Activated T-cell treated with anti-CD3 and anti-CD28 coated beads for 1 hour (primary cell): ENCODE results near the gene PILRA.
"Not testable (repeated sequence)": the region's sequence is repeated elsewhere in the genome, so short reads cannot be mapped to it uniquely, and the experiment has no call there.

Experiments used
- DNase-seq: peaks from one replicate; pipeline ENCODE4 v3.0.0-alpha.2; 2020; ENCODE audit warnings: low read depth

The PILRA gene

DNA sequence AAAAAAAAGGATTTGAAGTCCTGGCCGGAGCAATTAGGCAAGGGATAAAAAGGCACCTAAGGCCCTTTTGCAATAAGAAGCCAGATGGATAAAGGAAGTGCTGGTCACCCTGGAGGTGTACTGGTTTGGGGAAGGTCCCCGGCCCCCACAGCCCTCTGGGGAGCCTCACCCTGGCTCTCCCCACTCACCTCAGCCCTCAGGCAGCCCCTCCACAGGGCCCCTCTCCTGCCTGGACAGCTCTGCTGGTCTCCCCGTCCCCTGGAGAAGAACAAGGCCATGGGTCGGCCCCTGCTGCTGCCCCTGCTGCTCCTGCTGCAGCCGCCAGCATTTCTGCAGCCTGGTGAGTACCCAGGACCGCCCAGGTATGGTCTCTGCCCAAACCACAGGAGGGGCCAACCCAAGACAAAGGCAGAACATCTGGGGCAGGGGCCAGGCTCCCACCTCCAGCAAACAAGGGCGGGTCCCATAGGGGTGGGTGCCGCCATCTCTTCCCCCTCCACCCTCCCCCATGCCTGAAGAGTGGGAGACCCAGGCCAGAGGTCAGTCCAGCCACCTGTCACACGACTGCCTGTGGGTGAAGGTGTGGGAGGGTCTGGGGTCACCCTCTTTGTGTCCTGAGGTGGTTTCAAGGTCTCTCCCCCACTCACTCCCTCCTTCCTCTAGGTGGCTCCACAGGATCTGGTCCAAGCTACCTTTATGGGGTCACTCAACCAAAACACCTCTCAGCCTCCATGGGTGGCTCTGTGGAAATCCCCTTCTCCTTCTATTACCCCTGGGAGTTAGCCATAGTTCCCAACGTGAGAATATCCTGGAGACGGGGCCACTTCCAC, 15.0 kb upstream of the PILRA start, which contains the start of gene PILRB:
Gene PILRB, plus strand, starts transcription at position 91 of the 830 bp plus-strand sequence. Its CDS starts 186 bp downstream, at position 277.
- DNase-seq: no peak

DNA sequence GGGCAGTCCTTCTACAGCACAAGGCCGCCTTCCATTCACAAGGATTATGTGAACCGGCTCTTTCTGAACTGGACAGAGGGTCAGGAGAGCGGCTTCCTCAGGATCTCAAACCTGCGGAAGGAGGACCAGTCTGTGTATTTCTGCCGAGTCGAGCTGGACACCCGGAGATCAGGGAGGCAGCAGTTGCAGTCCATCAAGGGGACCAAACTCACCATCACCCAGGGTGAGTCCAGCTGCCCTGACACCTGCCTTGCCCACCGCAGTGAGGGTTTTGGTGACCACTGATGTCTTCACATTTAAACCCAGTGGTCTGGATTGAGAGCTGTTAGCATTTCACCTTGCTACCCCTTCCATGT, 14.5 kb upstream of the PILRA start:
- DNase-seq: no peak

DNA sequence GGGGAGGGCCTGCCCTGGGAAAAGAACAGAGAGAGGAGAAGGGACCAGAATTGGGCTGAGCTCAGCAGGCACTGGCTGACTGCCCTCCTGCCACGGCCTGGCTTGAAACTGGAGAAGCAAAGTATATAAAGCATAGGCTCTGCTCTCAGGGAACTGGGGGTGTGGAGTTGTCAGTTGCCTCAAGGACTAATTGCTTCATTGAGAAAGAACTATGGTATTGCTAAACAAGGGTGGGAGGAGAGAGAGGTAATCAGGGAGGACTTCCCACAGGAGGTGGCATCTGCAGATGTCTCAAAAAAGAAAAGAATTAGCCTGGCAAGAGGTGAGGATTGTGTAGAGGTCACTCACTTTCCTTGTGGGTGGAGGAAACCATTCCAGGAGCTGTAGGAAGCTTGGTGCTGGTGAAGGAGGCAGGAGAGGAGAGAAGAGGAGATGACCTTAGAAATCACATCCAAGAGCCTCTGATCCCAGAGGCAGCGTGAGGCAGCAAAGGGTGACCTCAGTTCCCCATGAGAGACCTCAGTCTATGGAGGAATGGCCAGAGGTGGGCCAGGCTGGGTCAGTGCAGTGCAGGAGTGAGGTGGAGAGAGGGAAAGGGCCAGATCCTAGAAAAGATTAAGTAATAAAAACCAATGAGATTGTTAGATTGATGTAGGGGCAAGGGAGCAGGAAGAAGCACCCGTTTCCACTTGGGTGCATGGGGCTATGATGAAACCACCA, 13.0 kb upstream of the PILRA start:
- no peak for DNase-seq

DNA sequence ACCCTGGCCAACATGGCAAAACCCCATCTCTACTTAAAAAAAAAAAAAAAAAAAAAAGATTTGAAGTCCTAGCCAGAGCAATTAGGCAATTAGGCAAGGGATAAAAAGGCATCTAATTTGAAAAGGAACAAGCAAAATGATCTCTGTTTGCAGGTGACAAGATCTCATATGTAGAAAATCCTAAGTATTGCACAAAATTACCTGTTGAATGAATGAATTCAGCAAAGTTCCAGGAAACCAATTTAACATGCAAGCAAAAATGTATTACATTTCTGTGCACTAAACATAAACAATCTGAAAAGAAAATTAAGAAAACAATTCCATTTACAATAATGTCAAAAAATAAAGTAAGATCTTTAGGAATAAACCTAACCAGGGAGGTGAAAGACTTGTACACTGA, 10.2 kb upstream of the PILRA start:
- no peak for DNase-seq

DNA sequence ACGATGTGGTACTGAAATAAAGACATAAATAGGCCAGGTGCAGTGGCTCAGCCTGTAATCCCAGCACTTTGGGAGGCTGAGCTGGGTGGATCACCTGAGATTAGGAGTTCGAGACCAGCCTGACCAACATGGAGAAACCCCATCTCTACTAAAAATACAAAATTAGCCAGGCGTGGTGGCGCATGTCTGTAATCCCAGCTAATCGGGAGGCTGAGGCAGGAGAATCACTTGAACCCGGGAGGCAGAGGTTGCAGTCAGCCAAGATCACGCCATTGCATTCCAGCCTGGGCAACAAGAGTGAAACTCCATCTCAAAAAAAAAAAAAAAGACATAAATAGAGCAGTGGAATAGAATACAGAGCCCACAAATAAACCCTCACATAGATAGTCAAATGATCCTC, 9.5 kb upstream of the PILRA start:
- DNase-seq: not testable (repeated sequence)

DNA sequence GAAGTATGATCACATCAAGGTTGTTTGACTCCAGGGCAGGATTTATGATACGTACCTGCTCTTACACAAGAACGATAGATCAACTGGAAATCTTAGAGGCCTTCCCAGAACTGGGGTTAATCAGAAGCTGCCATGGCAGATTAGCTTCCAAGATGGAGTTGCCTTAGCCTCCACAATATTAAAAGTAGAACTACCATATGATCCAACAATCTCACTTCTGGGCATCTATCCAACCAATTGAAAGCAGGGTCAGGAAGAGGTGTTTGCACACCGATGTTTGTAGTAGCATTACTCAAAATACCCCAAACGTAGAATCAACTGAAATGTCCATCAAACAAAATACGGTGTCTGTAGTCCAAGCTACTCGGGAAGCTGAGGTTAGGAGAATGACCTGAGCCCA, 8.8 kb upstream of the PILRA start:
- no peak for DNase-seq

DNA sequence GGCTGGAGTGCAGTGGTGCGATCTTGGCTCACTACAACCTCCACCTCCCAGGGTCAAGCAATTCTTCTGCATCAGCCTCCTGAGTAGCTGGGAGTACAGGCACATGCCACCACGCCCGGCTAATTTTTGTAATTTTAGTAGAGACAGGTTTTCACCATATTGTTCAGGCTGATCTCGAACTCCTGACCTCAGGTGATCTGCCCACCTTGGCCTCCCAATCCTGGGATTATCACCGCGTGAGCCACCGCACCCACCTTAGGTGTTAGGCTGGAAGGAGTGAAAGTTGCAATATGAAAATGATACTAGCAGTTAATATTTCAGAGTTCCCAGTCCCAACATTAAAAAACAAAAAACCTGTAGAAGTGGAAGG, 7.3 kb upstream of the PILRA start:
- not testable (repeated sequence) for DNase-seq

DNA sequence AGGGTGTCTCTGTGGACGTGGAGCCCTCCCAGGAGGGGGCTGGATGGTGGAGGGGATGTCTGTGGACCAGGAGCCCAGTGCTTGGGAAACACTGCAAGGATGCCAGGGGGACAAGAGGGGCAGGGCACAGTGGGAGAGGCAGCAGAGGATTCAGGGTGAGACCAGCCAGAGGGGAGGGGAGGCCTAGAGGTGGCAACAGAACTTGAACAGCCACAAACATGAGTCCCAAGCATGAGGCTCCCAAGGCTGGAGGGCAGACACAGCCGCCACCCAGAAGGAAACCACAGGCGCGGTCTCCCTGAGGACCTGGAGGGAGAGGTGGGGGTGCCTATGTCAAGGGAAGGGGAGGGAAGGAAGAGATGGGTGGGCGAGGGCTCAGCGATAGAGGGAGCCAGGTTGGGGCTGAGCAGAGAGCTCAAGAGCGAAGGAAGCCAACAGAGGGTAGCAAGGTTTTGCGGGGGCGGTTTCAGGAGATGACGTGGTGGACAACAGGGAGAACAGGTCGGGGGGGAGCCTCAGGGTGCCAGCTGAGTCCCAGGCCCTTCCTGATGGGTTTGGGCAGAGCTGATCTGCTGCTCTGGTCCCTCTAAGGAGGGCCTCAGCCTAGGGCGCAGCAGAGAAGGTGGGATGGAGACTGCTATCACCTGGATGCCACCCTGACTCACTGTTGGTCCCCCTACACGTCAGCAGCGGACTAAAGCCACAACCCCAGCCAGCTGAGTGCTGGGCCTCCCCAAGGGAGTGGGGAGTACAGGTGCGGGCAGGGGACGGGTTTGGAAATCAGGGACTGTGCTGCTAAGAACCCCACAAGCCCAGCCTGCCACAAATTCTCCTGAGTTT, 6.7 kb upstream of the PILRA start:
- no peak for DNase-seq

DNA sequence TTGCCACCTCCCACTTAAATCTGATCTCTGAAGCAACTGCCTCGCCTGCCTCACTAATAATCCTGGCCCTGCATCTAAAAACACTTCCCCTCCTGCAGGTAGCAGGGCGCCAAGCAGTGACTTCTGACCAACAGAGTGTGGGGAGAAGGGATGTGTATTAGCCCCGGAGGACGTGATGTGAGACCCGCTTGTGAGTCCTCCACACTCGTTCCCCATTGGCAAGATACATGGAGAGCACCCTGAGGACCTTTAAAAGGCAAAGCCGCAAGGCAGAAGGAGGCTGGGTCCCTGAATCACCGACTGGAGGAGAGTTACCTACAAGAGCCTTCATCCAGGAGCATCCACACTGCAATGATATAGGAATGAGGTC, 6.1 kb upstream of the PILRA start:
- DNase-seq: no peak

DNA sequence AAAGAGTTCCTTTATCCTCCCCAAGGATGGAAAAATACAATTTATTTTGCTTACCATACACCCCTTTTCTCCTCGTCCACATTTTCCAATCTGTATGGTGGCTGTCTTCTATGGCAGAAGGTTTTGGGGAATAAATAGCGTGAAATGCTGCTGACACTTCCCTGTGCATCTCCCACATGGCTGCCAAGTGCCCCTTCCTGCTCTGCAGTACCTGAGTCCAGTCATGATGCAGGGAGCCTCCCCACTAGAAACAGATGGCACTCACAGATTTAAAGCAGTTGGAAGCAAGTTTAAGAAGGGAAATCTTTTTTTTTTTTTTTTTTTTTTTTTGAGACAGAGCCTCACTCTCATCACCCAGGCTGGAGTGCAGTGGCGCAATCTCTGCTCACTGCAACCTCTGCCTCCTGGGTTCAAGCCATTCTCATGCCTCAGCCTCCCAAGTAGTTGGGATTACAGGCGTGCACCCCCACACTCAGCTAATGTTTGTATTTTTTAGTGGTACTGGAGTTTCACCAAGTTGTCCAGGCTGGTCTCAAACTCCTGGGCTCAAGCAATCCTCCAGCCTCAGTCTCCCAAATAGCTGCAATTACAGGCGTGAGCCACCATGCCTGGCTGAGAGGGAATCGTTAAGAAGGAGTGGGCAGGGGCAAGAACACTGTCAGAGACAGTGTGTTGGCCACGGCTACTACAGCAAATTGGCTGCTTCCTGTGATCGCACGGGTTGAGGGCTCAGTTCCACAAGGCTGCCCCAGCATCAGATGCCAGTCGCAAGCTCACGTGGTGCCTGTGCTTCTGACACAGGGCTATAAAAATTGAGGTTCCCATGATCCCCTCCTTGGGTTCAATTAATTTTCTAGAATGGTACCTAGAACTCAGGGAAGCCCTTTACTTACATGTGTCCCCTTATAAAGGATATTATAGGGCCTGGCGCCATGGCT, 5.3 kb upstream of the PILRA start:
- DNase-seq: no peak

DNA sequence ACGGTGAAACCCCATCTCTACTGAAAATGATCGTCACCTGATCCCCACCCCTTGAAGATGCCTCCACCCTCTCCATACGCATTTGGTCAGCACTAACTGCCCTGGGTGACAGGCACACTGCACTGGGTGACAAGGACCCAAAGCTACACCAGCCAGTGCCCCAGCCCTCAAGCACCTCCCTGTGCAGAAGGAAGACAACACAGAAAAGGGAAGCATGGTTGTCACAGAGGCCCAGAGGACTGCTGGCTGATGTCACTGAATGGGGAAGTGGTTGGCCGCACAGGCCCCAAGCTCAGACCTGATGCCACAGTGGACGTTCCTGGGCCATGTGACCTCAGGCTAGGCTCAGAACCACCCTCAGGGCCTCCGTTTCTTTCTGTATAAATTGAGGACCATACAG, 4.2 kb upstream of the PILRA start:
- DNase-seq: no peak

DNA sequence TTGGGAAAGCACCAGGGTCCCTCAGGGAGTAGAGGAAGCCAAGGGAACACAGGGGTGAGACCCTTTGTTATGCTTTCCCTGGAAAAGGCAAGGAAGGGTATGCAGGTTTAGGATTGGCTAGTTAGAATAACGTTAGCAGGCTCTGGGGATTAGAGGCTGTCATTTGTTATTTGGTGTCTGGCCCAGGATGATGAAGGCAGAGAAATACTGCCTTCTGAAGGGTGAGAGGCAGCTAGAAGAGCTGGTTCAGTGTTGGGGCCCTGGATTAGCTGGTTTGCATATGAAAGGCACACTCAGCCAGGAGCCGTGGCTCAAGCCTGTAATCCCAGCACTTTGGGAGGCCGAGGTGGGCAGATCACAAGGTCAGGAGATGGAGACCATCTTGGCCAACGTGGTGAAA, 3.0 kb upstream of the PILRA start:
- DNase-seq: no peak

DNA sequence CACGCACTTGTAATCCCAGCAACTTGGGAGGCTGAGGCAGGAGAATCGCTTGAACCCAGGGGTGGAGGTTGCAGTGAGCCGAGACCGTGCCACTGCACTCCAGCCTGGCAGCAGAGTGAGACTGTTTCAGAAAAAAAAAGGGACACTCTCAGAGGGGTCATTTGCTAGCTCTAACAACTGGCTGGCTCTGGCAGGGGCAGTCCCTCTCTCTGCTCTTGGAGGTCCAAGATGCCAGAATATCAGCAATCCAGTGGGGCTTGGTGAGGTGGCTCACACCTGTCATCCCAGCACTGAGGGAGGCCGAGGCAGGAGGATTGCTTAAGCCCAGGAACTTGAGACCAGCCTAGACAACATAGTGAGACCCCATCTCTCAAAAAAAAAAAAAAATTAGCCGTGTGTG, 2.5 kb upstream of the PILRA start:
- no peak for DNase-seq

DNA sequence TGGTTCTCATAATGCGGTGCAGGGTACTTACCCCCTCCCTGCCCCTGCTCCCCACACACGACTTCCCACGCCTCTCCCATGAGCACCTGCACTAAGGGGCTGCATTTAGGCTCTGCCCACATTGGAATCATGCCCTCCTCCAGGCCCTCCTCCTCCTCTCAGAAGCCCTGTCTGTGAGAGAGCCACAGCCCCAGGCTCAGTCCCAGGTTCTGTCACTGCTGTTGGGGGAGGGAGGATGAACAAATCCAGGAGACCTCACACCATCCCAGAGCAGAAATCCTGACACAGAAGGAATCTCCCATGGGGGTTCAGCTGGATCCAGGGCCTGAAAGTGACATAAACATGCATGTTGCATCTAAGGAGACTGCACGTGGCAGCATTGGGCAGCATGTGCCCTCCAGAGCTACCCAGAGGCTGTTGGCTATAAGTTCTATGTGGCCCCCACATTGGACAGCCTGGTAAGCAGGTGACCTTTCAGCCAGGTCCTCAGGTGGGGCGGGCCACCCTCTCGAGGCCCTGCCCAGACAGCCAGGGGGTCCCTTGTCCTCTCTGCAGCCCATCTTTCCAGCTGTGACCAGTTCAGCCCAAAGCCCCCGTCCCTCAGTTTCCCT, 1.6 kb upstream of the PILRA start:
- no peak for DNase-seq

DNA sequence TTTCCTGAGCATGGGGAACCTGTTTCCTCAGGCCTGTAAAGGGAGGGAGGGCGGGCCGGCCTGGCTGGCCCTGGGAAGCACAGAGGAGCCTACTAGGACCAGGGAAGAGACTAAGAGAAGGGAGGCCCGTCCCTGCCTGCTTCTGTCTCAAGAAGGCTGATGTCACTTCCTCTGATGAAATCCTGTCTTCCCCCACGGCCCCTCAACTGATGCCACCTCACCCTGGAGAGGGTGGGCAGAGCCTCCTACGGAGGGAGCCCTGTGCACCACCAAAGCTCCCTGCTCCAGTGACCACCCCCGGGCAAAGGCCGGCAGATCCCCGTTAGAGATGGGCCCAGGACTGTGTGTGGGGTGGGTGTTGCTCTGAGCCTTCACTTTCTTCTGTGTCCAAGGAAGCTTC, 1.0 kb upstream of the PILRA start:
- DNase-seq: no peak

DNA sequence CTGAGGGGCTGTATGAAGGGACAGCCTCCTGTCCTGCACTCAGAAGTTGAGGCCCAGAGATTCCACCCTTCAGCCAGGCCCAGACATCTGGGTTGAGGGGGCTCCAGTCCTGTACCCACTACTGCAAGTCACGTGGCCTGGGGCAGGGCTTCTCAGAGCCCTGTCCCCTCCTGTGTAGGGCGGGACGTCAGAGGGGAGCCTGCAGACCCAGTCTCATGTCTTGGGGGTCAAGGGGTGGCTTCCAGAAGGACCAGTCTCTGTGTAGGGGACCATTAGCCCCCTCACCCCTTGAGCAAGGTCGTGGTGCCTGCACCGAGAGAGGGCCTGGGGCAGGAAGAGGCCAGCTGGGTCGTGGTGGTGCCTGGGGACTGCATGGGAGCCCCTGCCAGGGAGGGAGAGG, 593 bp upstream of the PILRA start:
- DNase-seq: no peak

DNA sequence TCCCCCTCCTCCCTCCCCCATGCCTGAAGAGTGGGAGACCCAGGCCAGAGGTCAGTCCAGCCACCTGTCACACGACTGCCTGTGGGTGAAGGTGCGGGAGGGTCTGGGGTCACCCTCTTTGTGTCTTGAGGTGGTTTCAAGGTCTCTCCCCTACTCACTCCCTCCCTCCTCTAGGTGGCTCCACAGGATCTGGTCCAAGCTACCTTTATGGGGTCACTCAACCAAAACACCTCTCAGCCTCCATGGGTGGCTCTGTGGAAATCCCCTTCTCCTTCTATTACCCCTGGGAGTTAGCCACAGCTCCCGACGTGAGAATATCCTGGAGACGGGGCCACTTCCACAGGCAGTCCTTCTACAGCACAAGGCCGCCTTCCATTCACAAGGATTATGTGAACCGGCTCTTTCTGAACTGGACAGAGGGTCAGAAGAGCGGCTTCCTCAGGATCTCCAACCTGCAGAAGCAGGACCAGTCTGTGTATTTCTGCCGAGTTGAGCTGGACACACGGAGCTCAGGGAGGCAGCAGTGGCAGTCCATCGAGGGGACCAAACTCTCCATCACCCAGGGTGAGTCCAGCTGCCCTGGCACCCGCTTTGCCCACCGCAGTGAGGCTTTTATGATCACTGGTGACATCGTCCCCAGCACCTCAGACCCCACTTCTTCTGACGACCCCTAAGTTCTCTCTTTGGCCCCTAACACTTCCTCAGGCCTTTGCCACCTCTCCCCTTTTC, 747 bp downstream of the PILRA start:
- not testable (repeated sequence) for DNase-seq

DNA sequence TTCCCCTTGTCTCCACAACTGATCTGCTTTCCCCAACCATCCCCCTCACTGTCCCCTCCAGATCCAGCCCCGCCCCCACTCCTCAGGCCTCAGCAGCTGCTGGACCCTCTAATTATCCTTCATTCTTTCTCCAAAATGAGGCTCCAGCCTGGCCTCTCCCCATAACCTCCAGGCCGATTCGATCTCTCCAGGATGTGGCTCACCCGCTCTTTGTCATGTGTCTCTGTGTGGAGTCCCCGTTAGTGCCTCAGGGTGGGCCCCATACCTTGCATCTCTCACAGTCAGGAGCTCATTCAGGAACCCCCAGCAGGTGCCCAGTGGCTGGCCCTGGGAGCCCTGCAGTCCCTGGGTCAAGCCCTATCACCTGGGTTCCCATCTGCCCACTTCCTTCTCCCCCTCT, 1.3 kb downstream of the PILRA start:
- no peak for DNase-seq

DNA sequence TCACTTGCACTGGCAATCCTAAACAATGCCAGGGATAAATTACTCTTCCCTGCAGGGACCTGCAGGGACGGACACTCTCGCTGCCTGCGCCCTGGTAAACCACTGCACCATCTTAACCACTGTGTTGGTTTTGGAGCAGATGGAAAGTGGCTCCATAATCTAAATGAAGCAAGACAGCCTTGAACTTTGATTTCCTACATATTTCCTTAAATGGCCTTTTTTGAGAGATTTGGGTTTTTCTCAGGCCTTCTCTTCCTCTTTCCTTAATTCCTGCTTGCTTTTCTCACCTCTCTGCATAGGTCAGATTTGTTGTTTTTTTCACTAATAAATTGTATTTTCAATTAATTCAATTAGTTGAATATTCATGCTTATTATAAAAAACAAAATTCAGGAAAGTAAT, 2.8 kb downstream of the PILRA start:
- DNase-seq: no peak

DNA sequence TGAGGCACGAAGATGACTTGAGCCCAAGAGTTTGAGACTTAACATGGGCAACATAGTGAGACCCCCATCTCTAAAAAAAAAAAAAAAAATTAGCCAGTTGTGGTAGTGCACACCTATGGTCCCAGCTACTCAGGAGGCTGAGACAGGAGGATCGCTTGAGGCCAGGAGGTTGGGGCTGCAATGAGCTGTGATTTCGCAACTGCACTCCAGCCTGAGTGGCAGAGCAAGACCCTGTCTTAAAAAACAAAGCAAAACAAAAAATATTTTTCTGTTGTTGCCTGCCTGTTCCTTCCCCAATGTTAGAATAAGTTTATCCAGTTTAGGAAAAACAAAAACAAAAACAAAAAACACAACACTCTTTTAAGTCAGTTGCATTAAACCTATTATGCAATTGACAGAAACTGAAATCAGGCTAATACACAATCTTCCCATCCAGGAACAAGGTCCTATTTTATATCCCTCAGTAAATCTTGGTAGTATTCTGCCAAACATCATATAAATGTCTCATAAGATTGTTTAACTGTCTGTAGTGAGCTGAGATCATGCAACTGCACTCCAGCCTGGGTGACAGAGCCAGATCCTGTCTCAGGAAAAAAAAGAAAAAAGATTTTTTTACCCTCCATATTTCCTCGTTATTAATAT, 4.9 kb downstream of the PILRA start:
- DNase-seq: no peak
